Dedifferentiated amniotic fluid mesenchymal stem cell (primary cell): ENCODE data around the gene SYNE2.
"Not testable (repeated sequence)": the region's sequence is repeated elsewhere in the genome, so short reads cannot be mapped to it uniquely, and the experiment has no call there.

Experiments used
- DNase-seq: peaks from one replicate; pipeline ENCODE4 v3.0.0-alpha.2; 2016; ENCODE audit errors: extremely low spot score

The SYNE2 gene

GRCh38 chr14:64190974-64191502 is 338.2 kb downstream of the SYNE2 start:
- DNase-seq, result no peak

GRCh38 chr14:64191756-64192155 is 339.0 kb downstream of the SYNE2 start:
- no peak for DNase-seq

- DNase-seq, result no peak
Observed at GRCh38 chr14:64193821-64194220, 341.0 kb downstream of the SYNE2 start.

DNA sequence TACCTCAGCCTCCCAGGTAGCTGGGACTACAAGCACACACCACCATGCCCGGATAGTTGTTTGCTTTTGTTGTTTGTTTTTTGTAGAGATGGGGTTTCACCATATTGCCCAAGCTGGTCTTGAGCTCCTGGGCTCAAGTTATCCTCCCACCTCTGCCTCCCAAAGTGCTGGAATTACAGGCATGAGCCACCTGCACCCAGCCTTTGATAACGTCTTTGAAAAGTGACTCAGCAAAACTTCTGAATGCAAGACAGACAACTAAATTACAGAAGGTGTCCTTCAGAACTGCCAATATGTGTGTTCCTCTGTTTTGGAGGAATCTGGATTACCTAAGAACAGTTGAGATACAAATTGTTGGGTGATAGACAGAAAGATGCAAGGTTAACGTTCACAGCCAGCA is 341.6 kb downstream of the SYNE2 start:
- DNase-seq, result no peak

GRCh38 chr14:64195199-64195598 is 342.4 kb downstream of the SYNE2 start:
- DNase-seq, result no peak

GRCh38 chr14:64196056-64196455 is 343.3 kb downstream of the SYNE2 start:
- no peak for DNase-seq

GRCh38 chr14:64196814-64197411 is 344.1 kb downstream of the SYNE2 start:
- no peak for DNase-seq

DNA sequence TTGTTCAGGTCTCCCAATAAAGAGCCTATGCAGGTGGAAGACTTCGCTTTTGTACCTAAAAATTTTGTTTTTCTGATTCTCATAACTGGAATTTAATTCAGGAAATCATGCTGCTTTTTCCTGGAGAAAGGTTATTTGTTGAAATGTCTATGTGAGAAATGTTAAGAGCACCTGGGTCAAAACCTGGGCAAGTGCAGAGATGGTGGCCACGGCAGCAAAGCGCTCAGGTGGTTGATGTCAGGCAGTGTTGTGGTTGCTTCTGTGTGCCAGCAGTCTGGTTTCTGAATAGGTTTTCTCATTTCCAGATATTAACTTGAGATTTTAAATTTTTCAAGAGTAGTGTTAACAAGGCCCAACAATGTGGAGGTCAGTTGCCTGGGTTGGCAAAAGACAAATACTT is 345.2 kb downstream of the SYNE2 start:
- no peak for DNase-seq

DNA sequence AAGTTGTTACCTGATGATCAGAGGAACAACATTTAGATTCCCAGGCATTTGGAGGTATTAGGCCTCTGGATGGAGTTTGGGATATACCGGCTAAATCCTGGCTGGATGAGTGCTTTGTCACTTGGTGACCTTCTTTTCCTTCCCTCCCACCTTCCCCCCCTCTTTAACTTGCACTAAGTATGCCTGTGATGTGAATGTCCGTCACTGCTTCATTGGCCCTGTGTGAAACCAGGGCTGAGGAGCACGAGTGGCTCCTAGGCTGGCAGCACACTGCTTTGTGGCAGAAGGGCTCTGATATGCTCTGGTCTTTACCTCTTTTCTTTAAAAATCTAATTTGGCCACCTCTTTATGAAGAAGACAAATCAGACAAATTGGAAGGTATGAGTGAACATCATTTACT is 345.7 kb downstream of the SYNE2 start:
- no peak for DNase-seq

DNA sequence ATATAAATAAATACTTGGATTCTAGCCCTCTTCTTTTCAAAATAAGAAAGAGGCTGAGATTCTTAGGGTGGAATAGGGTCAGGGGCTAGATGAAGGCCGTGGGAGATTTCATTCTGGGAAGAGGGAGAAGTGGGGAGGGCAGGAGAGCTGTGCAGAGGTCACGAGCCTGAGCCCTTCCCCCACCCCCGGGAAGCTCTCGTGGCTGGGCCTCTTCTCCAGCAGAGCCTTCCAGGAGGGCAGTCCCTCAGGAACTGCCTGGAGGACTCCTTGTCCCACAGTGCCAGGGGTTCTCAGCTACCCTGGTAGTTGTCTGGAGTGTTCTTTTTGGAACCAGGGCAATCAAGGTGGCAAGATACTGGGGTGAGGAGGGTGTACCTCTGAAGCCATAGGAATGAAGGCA is 347.4 kb downstream of the SYNE2 start:
- DNase-seq, result no peak

DNA sequence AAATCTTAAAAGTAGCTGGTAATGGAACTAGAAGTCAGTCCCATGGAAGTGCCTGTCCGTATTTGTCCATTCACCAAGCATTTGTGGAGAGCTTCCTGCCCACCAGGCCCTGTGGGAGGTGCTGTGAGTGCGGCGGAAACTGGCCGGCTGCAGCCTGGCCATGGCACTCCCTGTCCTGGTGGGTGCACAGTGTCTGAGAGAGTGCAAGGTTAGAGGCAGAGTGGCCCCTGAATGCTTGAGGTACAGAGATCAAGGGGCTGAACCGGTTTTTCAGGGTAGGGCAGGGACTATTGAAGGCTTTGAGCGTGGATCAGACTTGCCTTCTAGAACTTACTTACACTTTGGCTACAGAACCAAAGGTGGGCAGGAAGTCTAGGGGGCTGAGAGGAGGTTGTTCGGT is 348.5 kb downstream of the SYNE2 start:
- DNase-seq, result no peak

GRCh38 chr14:64201921-64202545 is 349.2 kb downstream of the SYNE2 start:
- DNase-seq, result no peak

DNA sequence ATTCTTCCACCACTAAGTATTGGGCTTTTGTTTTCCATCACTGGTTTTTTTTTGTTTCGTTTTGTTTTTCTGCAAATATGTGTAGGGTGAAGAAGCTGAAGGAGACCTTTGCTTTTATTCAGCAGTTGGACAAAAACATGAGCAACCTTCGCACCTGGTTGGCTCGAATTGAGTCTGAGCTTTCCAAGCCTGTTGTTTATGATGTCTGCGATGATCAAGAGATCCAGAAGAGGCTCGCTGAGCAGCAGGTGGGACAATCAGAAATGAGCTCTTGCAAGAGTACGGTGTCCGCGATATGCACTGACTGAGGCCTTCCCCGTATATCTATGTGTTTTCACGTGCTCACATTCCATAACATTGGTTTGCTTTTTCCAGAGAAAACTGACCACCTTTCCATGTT is 349.9 kb downstream of the SYNE2 start:
- no peak for DNase-seq

DNA sequence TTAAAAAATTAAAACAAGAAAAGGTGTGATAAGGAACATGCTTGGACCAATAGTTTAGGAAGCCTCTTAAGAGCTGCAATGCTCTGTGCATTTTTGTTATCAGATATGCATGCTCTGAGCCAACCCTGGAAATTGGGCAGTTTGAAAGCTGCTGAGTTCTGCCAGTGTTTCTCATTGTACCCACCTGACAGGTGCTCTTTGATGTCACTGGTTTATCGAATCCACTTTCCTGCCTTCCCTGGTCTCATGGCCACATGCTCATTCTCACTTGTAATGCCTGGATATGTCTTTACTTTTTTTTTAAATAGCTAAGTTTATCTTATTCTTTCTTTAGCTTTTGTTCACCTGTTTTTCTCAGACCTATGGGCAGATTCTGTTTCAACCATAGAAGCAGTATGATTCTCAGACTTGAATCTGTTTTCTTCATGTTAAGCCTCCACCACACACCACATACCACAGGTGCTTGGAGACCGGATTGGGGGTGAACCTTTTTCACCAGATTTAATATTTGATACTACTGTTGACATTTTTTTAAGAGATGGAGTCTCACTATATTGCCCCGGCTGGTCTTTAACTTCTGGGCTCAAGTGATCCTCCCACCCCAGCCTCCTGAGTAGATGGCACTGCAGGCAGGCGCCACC is 350.7 kb downstream of the SYNE2 start:
- no peak for DNase-seq

- DNase-seq, result no peak
Observed at GRCh38 chr14:64208261-64208660, 355.5 kb downstream of the SYNE2 start.

DNA sequence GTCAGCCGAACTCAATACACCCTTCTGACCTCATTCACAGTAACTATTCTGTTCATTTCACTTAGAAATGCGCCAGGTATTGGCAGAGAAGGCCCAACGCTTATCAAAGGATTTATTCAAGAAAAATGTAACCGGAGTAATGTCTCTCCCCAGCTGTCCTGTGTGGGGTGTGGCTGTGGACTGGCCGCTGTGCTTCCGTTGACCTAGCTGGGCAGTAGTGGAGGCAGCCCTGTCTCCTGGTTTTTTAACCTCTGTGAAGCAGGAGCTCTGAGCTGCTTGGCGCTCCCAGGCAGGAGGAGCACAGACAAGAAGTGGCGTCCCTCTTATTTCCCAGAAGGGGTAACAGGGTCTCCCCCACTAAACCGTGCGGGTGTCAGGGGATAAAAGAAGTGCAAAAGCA is 356.2 kb downstream of the SYNE2 start:
- DNase-seq, result no peak

- no peak for DNase-seq
Observed at GRCh38 chr14:64209444-64210131, 356.8 kb downstream of the SYNE2 start.

GRCh38 chr14:64210216-64210615 is 357.4 kb downstream of the SYNE2 start:
- DNase-seq, result no peak

GRCh38 chr14:64210912-64211311 is 358.1 kb downstream of the SYNE2 start:
- not testable (repeated sequence) for DNase-seq

- no peak for DNase-seq
Observed at GRCh38 chr14:64212666-64213065, 359.9 kb downstream of the SYNE2 start.

DNA sequence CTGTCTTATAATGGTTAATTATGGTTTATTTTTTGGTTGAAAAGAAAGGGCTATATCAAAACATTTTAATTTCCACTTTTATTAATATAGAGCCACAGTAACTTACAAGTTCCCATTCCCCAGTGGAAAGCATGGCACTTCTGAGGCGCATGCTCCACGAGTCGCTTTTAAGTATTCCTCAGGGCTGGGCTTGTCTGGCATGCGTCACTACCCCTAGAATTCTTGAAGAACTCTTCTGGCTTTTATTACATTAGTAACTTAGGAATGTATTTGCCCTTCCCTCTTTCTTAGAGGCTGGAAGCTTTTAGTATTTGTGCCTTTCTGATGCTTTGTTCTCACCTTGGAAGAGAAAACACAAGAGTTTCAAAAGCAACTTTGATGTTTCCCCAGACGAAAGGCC is 360.3 kb downstream of the SYNE2 start:
- no peak for DNase-seq

GRCh38 chr14:64213853-64214570 is 361.2 kb downstream of the SYNE2 start:
- DNase-seq, result no peak
